Raji (cell line): ENCODE data around the gene ASAP2.

ENCODE experiments used
- POLR2A ChIP-seq: IDR thresholded peaks from 2 replicates; pipeline ENCODE4 v1.6.1; 2011; ENCODE audit warnings: low read depth, low read length, control low read depth; ENCODE audit not compliant: insufficient read depth

ASAP2 gene

DNA sequence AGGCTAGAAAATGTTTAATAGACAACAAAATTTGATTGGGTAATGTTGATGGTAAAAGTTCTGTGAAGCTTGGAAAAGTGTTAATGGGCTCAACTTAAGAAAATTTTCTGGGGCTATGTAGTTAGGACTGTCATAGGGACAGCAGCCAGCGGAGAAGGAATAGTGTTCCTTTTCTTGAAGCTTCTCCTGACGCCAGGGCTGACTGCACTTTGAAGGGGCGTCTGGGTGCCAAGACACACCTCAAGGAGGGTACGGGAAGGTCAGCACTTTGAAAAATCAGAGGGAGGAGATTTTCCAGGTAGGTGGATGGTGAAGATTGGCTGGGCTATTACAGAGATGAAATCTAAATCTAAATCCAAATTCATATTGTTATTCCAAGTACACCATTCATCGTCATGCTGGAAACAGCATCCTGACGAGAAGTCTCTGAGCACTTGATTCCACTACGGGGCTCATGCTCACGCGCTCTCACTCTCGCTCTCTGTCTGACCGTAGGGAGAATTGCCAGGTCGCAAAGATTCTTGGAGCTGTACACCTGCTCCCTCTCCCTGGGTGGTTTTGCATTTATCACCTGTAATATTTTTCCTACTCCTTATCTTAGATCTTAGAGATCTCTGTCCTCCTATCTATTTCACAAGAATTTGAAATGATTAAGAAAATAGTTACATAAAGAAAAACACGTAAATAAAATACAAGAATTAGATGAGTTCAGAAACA lies 125.7 kb downstream of the ASAP2 start:
- no peak for TF ChIP-seq POLR2A

- TF ChIP-seq POLR2A, result no peak
Measured at GRCh38 chr2:9332853-9333245, 126.2 kb downstream of the ASAP2 start.

DNA sequence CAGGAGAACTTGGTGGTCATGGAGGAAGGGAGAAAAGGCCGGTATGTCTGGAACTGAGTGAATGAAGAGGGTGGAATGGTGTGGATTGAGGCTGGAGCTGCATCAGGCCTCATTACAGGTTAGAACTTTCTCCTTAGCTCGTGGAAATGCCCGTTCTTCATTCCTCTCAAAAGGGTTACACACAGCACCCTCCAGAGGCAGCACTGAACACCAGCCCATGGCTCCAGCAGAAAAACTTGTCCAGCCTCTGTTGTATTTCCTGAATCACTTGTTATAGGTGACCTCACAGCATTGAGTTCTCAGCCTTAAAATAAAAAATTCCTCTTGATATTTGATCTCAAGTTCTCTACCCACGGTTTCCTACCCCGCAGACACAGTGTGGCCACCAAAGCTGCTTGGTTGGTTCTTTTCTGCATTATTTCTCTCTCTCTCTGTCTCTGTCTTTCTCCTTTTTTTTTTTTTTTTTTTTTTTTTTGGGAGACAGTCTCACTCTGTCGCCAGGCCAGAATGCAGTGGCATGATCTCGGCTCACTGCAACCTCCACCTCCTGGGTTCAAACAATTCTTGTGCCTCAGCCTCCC lies 127.1 kb downstream of the ASAP2 start:
- no peak for TF ChIP-seq POLR2A

DNA sequence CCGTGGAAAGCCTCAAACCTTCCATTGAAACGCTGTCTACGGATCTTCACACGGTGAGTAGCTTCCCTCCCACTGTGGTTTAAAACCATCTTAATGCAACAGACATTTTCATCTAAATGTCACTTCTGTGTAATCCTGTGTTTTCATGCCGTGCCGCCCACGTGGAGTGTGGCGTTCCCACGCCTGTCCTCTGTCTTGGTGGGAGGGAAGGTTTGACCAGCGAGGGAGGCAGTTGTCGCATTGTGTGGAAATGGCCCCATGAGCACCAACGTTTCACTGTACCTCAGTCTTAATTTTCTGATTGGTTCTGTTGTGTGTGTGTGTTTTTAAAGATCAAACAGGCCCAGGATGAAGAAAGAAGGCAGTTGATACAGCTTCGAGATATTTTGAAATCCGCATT lies 128.1 kb downstream of the ASAP2 start:
- no peak for TF ChIP-seq POLR2A

GRCh38 chr2:9335322-9335832 lies 128.8 kb downstream of the ASAP2 start:
- TF ChIP-seq POLR2A, result no peak

DNA sequence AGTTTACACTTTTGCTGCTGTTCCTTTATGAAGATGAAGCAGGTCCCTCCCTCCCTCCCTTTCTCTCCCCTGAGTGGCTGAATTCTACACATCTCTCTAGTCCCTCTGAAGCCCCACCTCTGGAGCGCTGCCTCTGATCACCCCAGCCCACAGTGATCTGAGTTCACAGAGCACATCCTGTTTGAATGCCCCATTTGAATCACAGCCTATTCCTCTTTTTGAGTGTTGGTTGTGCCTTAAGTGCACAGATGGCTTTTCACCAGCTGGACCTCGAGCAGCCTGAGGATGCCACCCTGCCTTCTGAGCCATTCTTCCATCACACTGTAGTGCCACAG lies 129.6 kb downstream of the ASAP2 start:
- no peak for TF ChIP-seq POLR2A

GRCh38 chr2:9336576-9337314 lies 130.1 kb downstream of the ASAP2 start:
- TF ChIP-seq POLR2A, result no peak

DNA sequence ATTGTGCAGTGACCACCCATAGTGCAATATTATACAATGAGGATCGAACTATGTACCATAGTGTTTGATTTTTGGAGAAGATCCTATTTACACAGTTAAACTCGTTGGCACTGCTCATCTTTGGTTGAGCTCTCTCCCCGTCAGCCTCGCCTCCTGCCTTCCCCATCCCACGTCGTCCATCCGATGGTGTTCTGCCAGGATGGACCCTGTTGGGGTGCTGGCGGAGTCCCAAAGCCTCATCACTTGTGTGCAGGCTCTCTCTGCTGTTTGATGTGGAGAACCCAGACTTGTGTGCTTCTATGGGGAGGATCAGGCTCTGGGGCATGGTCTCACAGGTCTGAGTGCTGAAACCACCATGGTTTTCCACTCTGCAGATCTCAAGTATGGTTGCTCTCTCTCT lies 131.3 kb downstream of the ASAP2 start:
- no peak for TF ChIP-seq POLR2A

- no peak for TF ChIP-seq POLR2A
Measured at GRCh38 chr2:9341337-9341887, 134.8 kb downstream of the ASAP2 start.

GRCh38 chr2:9342659-9343058 lies 136.0 kb downstream of the ASAP2 start:
- TF ChIP-seq POLR2A, result no peak

- no peak for TF ChIP-seq POLR2A
Measured at GRCh38 chr2:9343524-9343923, 136.9 kb downstream of the ASAP2 start.

GRCh38 chr2:9344434-9344833 lies 137.8 kb downstream of the ASAP2 start:
- TF ChIP-seq POLR2A, result no peak

GRCh38 chr2:9345343-9345742 lies 138.7 kb downstream of the ASAP2 start:
- no peak for TF ChIP-seq POLR2A

DNA sequence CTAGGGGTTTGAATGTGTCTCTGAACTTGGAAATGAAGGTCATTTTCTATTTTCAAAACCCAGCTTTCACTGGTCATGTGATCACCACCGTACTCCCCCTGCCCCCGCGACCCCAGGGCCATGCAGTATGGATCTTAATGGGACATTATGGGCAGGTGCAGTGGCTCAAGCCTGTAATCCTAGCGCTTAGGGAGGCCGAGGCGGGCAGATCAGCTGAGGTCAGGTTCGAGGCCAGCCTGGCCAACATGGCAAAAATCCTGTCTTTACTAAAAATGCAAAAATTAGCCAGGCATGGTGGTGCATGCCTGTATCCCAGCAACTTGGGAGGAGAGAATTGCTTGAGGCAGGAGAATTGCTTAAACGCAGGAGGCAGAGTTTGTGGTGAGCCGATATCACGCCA lies 139.4 kb downstream of the ASAP2 start:
- no peak for TF ChIP-seq POLR2A

DNA sequence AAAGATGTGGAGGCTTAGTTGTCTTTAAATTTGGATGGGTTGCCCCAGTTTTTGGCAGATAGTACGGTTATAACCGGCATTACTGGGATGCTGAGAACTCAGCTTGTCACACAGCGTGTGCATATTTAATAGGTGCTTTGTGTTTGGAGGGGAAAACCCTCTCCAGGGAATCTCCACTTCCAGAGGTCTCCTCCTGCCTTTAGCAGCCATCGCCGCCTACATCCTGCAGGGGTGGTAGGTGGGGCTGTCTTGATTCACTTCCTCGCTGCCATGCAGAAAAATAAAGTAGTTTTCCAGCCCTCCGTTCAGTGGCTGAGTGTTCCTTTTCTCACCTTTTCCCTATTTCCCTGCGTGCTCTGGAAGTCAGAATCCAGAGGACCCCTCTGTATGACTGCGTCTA lies 140.3 kb downstream of the ASAP2 start:
- no peak for TF ChIP-seq POLR2A

DNA sequence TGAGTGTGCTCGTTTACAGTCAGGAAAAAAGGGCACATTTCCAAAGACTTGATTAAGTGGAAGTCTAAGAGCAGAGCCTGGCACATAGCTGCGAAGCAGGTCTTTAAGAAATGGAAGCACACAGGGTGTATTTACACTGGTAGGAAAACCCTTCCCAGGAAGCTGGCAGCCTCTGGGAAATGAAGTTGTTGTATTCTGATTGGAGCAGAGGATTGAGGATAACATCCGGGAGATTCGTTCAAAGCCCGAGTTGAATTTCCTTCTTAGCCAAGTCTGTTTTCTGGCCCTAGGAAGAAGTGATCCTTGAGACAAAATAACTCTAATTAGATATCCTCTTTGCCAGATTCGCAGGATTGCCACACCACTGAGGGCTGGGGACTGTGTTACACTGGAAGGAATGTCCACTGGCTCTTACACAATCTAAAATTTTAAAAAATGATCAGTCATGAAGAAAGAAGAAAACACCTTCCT lies 140.8 kb downstream of the ASAP2 start:
- TF ChIP-seq POLR2A, result no peak
